ENCODE data around the gene BDKRB1.

GRCh38 chr14:96215452-96216244 is 40.4 kb upstream of the BDKRB1 start:
- TF ChIP-seq CTCF (IDR thresholded peaks at IDR 0.05) (no peak), POLR2A (IDR thresholded peaks at IDR 0.05) (no peak)

Data from Peyer's patch (tissue), 4 donors.